Measurements from ENCODE around the gene HSPBAP1.

HSPBAP1 gene

DNA sequence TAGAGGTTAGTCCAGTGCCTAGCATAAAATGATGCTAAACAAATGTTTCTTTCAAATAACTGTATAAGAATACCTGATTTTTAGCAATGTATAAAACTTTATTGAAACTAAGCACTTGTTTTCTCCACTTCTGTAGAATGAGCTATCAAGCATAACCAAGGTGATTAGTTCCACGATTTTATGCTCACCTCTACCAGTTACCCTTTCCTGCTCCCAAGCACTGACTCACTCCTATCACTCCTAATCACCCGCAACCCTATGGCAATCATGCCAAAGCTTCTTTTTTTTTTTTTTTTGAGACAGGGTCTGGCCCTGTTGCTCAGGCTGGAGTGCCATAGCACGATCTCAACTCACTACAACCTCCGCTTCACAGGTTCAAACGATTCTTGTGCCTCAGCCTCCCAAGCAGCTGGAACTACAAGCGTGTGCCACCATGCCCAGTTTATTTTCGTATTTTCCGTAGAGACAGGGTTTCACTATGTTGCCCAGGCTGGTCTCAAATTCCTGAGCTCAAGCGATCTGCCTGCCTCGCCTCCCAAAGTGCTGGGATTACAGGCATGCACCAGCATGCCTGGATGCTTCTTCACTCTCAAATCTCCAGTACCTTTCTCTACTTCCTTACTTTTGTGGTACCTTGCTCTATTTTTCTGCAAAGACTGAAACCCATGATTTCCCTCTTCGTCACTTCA, 3.9 kb downstream of the HSPBAP1 start:
- no peaks in the 10 kb centered on the region for H3K9me2 ChIP-seq (replicated peaks; ENCODE audit: insufficient read depth, low read length)
- no peak overlapping the region for H3K9ac ChIP-seq (ENCODE audit: low read length)
- no peak overlapping the region for H3K4me2 ChIP-seq (ENCODE audit: low read depth, low read length)
- H3F3A ChIP-seq (ENCODE audit: insufficient read depth, low read length), result peaks cover 8% of the 10 kb centered on the region; the same call in 1 of the 2 replicates
- DNase-seq, result no peak
- H3K36me3 ChIP-seq (replicated peaks; ENCODE audit: insufficient read depth, low read length), result no peaks in the 10 kb centered on the region; the same call in 1 of the 2 replicates
- H3K27ac ChIP-seq (ENCODE audit: low read length), result no peak overlapping the region
- no peak overlapping the region for H3K4me3 ChIP-seq (ENCODE audit: low read length)
- H4K20me1 ChIP-seq (ENCODE audit: insufficient read depth, low read length), result no peaks in the 10 kb centered on the region
- H3K4me1 ChIP-seq (ENCODE audit: low read length), result peaks cover 5% of the 10 kb centered on the region; the same call in 1 of the 2 replicates
- H3K27me3 ChIP-seq (replicated peaks; ENCODE audit: insufficient read depth, low read length), result no peaks in the 10 kb centered on the region
- peaks cover 35% of the 10 kb centered on the region for H3K79me2 ChIP-seq (ENCODE audit: low read length)
- TF ChIP-seq EZH2 (optimal IDR thresholded peaks at IDR 0.05; ENCODE audit: low read depth, low read length), result no peak
- TF ChIP-seq EZH2phosphoT487 (IDR thresholded peaks at IDR 0.05; ENCODE audit: low read length), result no peak
- TF ChIP-seq, protein P1, sequence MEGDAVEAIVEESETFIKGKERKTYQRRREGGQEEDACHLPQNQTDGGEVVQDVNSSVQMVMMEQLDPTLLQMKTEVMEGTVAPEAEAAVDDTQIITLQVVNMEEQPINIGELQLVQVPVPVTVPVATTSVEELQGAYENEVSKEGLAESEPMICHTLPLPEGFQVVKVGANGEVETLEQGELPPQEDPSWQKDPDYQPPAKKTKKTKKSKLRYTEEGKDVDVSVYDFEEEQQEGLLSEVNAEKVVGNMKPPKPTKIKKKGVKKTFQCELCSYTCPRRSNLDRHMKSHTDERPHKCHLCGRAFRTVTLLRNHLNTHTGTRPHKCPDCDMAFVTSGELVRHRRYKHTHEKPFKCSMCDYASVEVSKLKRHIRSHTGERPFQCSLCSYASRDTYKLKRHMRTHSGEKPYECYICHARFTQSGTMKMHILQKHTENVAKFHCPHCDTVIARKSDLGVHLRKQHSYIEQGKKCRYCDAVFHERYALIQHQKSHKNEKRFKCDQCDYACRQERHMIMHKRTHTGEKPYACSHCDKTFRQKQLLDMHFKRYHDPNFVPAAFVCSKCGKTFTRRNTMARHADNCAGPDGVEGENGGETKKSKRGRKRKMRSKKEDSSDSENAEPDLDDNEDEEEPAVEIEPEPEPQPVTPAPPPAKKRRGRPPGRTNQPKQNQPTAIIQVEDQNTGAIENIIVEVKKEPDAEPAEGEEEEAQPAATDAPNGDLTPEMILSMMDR (IDR thresholded peaks at IDR 0.05; ENCODE audit: low read length), result no peak
- no peak overlapping the region for H2AFZ ChIP-seq (ENCODE audit: low read length)
- no peaks in the 10 kb centered on the region for H3K9me3 ChIP-seq (replicated peaks; ENCODE audit: insufficient read depth, low read length)

DNA sequence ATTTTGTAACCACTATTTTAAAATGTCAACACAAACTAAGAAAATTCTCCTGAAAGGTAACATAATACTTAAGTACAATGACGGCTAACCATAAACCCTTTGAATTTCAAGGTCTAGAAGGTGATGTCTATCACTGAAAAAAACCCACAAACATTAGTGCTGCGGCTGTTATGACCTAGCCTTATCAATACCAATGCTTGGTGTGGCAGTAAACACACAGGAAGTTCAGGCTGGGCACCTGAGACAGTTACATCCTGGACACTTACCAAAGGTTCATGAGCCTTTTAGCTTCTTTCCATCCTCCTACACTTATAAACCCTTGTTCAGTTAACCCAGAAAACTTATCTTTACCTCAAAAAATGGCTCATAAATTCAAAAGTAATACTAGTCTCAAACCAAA, 5.8 kb downstream of the HSPBAP1 start:
- no peaks in the 10 kb centered on the region; the same call in 1 of the 2 replicates for H3K36me3 ChIP-seq (replicated peaks; ENCODE audit: insufficient read depth, low read length)
- no peak overlapping the region for H3K4me3 ChIP-seq (ENCODE audit: low read length)
- no peak for DNase-seq
- TF ChIP-seq, protein P1 (IDR thresholded peaks at IDR 0.05; ENCODE audit: low read length), result no peak
- TF ChIP-seq EZH2phosphoT487 (IDR thresholded peaks at IDR 0.05; ENCODE audit: low read length) (no peak), EZH2 (optimal IDR thresholded peaks at IDR 0.05; ENCODE audit: low read depth, low read length) (no peak)
- H3K27ac ChIP-seq (ENCODE audit: low read length), result no peak overlapping the region
- no peak overlapping the region for H3K9ac ChIP-seq (ENCODE audit: low read length)
- no peaks in the 10 kb centered on the region for H3K9me3 ChIP-seq (replicated peaks; ENCODE audit: insufficient read depth, low read length)
- peaks cover 30% of the 10 kb centered on the region for H3K79me2 ChIP-seq (ENCODE audit: low read length)
- H3K27me3 ChIP-seq (replicated peaks; ENCODE audit: insufficient read depth, low read length), result no peaks in the 10 kb centered on the region
- H2AFZ ChIP-seq (ENCODE audit: low read length), result no peak overlapping the region
- H3F3A ChIP-seq (ENCODE audit: insufficient read depth, low read length), result no peaks in the 10 kb centered on the region
- H3K4me1 ChIP-seq (ENCODE audit: low read length), result peaks cover 5% of the 10 kb centered on the region; the same call in 1 of the 2 replicates
- H4K20me1 ChIP-seq (ENCODE audit: insufficient read depth, low read length), result no peaks in the 10 kb centered on the region
- H3K4me2 ChIP-seq (ENCODE audit: low read depth, low read length), result no peak overlapping the region
- H3K9me2 ChIP-seq (replicated peaks; ENCODE audit: insufficient read depth, low read length), result no peaks in the 10 kb centered on the region

DNA sequence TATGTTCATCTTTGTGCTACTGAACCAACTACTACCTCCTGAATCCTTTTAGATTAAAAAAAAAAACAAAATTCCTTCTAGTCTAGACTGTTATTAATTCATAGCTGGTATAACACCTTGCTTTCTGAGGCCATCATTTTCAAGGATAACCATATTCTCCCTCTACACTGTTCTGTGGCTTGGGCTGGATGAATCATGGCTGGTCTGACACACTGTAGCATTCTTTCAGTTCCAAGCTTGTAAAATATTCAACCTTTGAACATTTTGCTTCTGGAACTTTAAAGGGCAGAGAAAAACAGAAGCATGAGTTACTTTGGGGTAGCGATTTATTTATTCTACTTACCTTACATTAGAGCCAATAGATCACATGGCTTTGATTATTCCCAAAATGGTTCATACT, 7.6 kb downstream of the HSPBAP1 start:
- H3K4me2 ChIP-seq (ENCODE audit: low read depth, low read length), result no peak overlapping the region
- no peaks in the 10 kb centered on the region for H3K9me3 ChIP-seq (replicated peaks; ENCODE audit: insufficient read depth, low read length)
- TF ChIP-seq EZH2 (optimal IDR thresholded peaks at IDR 0.05; ENCODE audit: low read depth, low read length), result no peak
- TF ChIP-seq, protein P1 (IDR thresholded peaks at IDR 0.05; ENCODE audit: low read length), result no peak
- TF ChIP-seq EZH2phosphoT487 (IDR thresholded peaks at IDR 0.05; ENCODE audit: low read length), result no peak
- H3K27ac ChIP-seq (ENCODE audit: low read length), result no peak overlapping the region
- no peaks in the 10 kb centered on the region for H3K27me3 ChIP-seq (replicated peaks; ENCODE audit: insufficient read depth, low read length)
- H2AFZ ChIP-seq (ENCODE audit: low read length), result no peak overlapping the region
- H3K79me2 ChIP-seq (ENCODE audit: low read length), result peaks cover 15% of the 10 kb centered on the region; the same call in 1 of the 2 replicates
- no peak overlapping the region for H3K9ac ChIP-seq (ENCODE audit: low read length)
- no peak for DNase-seq
- no peaks in the 10 kb centered on the region for H4K20me1 ChIP-seq (ENCODE audit: insufficient read depth, low read length)
- no peaks in the 10 kb centered on the region for H3K4me1 ChIP-seq (ENCODE audit: low read length)
- H3K9me2 ChIP-seq (replicated peaks; ENCODE audit: insufficient read depth, low read length), result no peaks in the 10 kb centered on the region
- no peak overlapping the region for H3K4me3 ChIP-seq (ENCODE audit: low read length)
- H3K36me3 ChIP-seq (replicated peaks; ENCODE audit: insufficient read depth, low read length), result no peaks in the 10 kb centered on the region; the same call in 1 of the 2 replicates
- H3F3A ChIP-seq (ENCODE audit: insufficient read depth, low read length), result no peaks in the 10 kb centered on the region

Data from MM.1S (cell line).